Activated CD8-positive, alpha-beta memory T cell treated with anti-CD3 and anti-CD28 coated beads for 48 hours (primary cell): ENCODE measurements around the gene BRSK2.
"Not testable (repeated sequence)": the region's sequence is repeated elsewhere in the genome, so short reads cannot be mapped to it uniquely, and the experiment has no call there.

ENCODE experiments used
- DNase-seq, 3 experiments: peaks; one replicate each; pipeline ENCODE4 v3.0.0-alpha.2; 2020; ENCODE audit warnings: low read depth in 2 of 3, low spot score in 2 of 3

BRSK2 gene

GRCh38 chr11:1389932-1390568 is at the start of gene BRSK2:
TSS of gene BRSK2 (plus strand) at chr11:1389934. CDS start at chr11:1390285, 351 bp downstream.
- no peak for DNase-seq

DNA sequence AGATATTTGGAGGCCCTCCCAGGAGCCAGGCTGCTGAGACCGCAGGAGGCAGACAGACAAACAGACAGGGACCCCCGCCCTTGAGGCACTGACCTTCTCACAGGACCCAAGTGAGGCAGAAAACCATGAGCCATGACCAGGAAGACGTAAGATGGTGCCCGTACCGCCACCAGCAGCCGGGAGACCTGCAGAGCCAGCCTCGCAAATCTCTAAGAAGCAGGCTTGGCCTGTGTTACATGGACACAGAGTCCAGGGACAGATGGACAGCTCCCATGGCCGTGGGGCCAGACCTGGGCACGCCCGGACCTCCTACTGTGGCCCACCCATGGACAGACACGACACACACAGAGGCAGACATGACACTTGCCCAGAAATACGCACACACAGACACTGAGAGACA is 49.6 kb upstream of the BRSK2 start:
- DNase-seq: no peak

DNA sequence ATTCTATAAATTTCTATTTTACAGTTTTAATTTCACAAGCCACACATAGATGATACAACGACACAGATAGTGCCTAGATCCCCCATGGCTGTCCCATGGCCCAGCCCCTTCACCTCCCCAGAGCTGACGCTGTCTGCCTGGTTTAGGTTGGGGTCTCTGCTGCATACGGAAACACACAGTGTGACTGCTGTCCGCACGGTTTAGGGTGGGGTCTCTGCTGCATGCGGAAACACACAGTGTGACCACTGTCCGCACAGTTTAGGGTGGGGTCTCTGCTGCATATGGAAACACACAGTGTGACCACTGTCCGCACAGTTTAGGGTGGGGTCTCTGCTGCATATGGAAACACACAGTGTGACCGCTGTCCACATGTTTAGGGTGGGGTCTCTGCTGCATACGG is 48.5 kb upstream of the BRSK2 start:
- not testable (repeated sequence) for DNase-seq

DNA sequence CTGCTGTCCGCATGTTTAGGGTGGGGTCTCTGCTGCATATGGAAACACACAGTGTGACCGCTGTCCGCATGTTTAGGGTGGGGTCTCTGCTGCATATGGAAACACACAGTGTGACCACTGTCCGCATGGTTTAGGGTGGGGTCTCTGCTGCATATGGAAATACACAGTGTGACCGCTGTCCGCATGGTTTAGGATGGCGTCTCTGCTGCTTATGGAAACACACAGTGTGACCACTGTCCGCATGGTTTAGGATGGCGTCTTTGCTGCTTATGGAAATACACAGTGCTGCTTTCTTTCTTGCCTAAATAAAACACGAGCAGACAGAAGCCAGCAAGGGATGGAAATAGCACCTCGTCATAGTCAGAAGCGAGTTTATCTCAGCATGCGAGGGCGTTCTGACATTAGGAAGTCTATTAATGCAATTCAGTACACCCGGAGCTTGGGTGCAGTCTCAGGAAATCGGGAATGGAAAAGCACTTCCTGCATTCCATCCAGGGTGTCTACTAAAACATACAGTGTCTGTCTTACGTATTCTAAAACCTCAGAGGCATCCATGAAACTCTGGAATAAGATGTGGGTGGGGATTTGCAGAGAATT is 47.7 kb upstream of the BRSK2 start:
- DNase-seq: no peak

GRCh38 chr11:1342946-1343345 is 46.8 kb upstream of the BRSK2 start:
- DNase-seq: no peak

- no peak for DNase-seq
Measured at GRCh38 chr11:1343391-1344055, 46.2 kb upstream of the BRSK2 start.

GRCh38 chr11:1344056-1344635 is 45.6 kb upstream of the BRSK2 start:
- no peak for DNase-seq

DNA sequence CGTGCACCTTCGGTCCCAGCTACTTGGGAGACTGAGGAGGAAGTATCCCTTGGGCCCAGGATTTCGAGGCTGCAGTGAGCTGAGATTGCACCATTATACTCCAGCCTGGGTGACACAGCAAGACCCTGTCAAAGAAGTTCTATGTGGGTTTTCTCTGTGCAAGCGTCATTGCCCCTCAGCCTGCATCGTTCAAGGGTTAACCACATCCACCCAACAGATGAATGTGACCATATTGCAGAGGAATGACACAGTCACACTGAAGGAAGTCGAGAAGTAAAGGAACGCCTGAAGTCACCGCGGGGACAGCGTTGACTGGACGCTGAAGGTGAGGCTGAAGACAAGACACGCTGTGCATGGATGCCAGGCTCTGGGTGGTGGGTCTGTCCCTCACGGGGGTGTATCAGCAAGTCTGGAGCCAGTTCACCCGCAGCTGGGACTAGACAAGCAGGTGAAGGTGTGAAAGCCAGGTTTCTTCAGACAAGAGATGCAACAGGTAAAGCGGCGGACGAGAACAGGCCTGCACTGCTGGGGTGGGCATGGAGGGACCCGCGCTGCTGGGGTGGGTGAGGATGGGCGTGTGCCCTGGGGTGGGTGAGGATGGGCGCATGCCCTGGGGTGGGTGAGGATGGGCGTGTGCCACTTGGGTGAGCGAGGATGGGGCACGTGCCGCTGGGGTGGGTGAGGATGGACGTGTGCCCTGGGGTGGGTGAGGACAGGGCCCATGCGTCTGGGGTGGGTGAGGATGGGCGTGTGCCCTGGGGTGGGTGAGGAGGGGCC is 43.8 kb upstream of the BRSK2 start:
- no peak for DNase-seq

DNA sequence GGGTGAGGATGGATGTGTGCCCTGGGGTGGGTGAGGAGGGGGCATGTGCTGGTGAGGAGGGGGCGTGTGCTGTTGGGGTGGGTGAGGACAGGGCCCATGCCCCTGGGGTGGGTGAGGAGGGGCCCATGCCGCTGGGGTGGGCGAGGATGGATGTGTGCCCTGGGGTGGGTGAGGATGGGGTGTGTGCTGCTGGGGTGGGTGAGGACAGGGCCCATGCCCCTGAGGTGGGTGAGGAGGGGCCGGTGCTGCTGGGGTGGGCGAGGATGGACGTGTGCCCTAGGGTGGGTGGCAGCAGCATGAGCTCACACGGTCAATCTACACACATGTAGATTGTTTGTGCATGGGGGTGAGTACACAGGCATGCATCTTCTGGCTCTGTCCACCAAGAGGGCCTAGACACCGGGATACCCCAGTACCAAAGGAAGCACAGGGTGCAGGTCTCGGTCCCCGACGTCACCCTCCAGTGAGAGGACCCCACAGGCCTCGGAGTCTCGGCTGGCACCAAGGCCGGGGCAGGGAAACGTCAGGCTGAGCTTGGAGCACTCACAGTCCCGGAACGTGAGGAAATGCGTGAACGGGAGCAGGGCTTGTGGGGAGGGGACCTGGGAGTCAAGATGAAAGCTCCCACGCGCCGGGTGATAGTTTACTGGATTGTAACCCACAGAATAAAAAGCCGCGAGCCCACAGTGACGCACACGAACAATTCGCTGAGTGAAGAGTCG is 42.9 kb upstream of the BRSK2 start:
- DNase-seq: no peak

- DNase-seq: not testable (repeated sequence)
Measured at GRCh38 chr11:1347411-1347999, 42.2 kb upstream of the BRSK2 start.

GRCh38 chr11:1348146-1348795 is 41.5 kb upstream of the BRSK2 start:
- no peak for DNase-seq

DNA sequence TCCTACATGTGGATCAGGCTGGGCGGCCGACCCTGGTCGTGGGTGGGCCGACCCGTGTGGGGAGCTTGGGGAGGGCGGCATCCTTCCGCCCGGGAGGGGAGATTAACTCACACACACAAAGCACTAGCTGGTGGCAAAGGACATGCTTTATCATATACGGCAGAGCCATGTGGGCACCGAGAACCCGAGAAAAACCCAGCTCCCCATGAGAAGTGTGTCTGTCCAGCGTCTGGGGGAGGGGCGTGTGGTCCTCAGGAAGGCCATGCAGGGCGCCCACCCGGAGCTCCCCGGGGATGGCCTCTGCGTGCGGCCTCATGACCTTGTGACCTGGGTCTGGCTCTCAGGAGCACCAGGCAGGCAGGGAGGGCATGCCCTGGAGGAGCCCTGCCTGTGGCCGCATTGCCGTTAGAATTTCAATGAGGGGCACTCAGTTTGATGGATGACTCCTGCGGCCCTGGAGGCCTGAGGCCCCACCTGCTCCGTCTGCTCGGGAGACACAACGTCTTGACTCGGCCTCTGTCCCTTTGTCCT is 40.9 kb upstream of the BRSK2 start:
- no peak for DNase-seq

DNA sequence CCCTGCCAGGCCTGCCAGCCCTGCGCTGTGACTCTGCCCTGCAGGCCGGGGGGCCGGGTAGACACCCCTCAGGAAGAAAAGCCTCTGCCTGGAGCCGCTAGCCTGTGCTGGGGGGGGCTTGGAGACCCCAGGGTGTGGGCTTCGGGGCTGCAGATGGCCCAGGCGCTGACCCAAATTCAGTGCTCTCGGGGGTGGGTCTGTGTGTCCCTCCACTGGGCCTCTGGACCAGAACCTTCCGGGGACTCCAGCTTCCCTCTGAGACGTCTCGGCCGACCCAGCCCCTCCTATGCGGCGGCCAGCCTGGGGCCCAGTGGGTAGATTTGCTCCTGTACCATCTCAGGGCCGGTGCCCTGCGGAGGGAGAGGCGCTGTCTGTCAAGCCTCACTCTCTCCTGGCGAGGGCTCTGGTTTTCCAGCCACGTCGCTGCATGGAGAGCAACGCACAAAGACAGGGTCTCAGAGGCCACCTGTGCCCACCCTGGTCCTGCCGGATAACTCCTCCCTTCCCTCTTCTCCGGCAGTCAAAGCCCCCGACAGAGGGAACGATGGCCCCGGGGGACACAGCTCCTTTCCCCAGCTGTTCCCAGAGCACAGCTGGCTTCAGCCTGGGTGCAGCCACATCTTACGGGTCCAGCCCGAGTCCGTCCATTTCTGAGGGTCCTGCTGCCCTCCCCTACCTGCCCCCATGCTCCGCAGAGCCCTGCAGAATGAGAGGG is 40.2 kb upstream of the BRSK2 start:
- no peak for DNase-seq

DNA sequence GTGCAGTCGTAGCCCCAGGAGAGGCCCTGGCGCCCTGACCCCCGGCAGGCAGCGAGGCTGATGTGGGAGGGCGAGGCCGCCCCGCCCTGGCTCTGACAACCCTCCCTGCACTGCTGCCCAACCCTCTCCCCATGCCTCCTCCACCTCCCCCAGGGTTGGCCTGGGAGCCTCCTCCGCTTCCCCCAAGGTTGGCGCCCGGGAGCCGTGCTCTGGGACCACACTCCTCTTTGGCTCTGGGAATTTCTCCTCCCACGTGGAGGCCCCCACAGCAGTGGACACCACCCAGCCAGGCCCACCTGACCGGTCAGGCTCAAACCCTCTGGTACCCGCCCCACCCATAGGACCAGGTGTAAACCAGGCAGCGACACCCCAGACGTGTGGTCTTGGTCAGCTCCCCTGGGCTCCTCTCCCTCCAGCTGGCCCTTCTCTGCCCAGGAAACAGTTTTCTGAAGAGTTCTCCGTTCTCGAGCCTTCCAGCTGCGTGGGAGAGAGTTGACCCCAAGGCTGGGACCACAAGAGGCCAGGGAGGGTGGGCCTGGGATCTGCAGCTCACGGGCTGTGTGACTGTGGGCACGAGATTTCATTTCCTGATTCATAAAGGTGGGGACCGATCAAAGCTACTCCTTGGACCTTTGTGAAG is 39.5 kb upstream of the BRSK2 start:
- no peak for DNase-seq

DNA sequence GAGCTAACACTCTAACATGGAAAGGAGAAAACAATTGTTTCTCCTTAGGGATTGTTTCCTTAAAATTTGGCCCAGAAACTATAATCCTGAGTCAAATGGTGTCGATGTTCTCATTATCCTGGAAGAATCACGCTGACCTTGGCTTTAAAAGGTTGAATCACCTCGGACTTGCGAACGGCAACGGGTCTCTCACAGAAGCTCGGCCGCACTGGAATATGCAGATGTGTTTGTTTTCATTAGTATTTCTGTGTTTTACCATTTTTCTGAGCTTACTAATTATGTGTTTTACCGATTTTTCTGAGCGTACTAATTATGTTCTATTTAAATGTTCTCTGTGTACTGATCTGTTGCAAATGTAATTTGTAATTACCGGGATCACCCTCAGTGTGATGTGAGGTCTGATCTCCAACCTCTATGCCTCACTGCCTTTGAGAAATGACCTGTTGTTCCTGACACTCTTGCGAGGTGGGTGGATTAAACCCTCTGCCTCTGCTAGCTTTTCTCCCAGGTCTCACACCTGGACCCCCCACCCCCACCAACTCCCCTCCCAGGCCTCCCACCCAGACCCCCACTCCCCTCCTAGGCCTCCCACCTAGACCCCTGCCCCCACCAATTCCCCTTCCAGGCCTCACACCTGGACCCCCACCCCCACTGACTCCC is 38.3 kb upstream of the BRSK2 start:
- no peak for DNase-seq

DNA sequence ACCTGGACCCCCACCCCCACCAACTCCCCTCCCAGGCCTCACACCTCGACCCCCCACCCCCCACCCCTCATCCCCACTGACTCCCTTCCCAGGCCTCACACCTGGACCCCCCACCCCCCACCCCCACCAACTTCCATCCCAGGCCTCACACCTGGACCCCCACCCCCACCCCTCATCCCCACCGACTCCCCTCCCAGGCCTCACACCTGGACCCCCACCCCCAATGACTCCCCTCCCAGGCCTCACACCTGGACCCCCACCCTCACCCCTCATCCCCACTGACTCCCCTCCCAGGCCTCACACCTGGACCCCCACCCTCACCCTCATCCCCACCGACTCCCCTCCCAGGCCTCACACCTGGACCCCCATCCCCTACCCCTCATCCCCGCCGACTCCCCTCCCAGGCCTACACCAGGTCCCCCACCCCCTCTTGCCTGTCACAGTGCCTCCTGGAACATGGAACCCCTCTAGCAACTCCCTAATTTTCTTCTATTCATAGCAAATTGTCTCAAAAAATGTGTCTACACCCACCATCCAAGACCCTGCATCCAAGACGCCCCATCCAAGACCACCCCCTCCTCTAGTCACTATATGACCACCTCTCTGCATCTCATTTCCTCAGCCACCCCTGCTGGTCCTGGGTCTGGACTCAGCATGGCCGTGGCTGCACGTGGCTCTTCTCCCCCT is 36.9 kb upstream of the BRSK2 start:
- DNase-seq: no peak

DNA sequence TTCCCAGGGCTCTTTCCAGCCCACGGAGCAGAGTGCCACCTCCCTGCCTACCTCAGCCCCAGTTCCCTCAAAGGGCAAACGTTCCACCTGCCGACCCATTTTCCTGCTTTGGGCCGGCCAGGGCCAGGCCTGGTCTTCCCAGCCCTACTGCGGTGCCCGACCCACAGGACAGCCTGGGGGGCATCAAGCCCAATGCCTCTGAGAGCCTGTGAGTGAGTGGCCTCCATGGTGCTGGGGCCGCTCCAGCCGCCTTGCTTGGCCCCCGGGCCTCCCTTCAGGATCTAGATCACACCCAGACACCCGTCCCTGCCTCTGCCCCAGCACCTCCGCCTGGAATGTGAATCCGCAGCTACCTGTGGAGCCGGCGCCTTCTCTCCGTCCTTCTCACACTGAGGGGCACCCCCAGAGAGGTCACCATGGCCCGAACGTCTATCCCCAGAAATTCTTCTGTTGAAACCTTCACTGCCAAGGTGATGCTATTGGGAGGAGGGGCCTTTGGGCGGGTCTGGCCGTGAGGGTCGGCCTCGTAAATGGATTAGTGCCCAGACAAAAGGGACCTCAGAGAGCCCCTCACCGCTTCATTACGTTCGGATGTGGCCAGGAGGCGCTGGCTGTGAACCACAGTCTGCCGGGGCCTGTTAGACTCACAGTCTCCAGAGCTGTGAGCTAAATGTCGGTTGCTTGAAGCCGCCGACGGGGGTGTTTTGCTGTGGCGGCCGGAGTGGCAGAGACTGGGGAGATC is 36.2 kb upstream of the BRSK2 start:
- DNase-seq: no peak
